GM19463 (cell line): Measurements from ENCODE around the gene KLHL35.

Experiments used
- ATAC-seq: cut with Tn5 transposase; IDR thresholded peaks from one replicate; pipeline ENCODE4 v1.9.1; 2021; ENCODE audit warnings: mild to moderate bottlenecking, moderate library complexity; ENCODE audit not compliant: unreplicated experiment

Gene KLHL35

GRCh38 chr11:75432911-75433321 is at the start of gene KLHL35:
Gene KLHL35 (minus strand): TSS chr11:75433203. CDS start chr11:75430629, 2,574 bp downstream.
- no peak for ATAC-seq

- no peak for ATAC-seq
These were observed 49.1 kb upstream of the KLHL35 start for GRCh38 chr11:75481922-75482606.

GRCh38 chr11:75481223-75481921 is 48.4 kb upstream of the KLHL35 start:
- no peak for ATAC-seq

- ATAC-seq: no peak
These were observed 47.5 kb upstream of the KLHL35 start for GRCh38 chr11:75480185-75481175.

- ATAC-seq: no peak
These were observed 46.7 kb upstream of the KLHL35 start for GRCh38 chr11:75479597-75480145.

GRCh38 chr11:75478783-75479596 is 46.0 kb upstream of the KLHL35 start:
- ATAC-seq: no peak

- ATAC-seq: no peak
These were observed 44.6 kb upstream of the KLHL35 start for GRCh38 chr11:75477614-75477935.

- ATAC-seq: no peak
These were observed 44.0 kb upstream of the KLHL35 start for GRCh38 chr11:75476739-75477613.

GRCh38 chr11:75475767-75476650 is 43.0 kb upstream of the KLHL35 start:
- ATAC-seq: no peak

GRCh38 chr11:75474878-75475766 is 42.1 kb upstream of the KLHL35 start:
- no peak for ATAC-seq

- no peak for ATAC-seq
These were observed 41.2 kb upstream of the KLHL35 start for GRCh38 chr11:75474240-75474639.

GRCh38 chr11:75473684-75474083 is 40.7 kb upstream of the KLHL35 start:
- ATAC-seq: no peak

GRCh38 chr11:75472081-75472732 is 39.2 kb upstream of the KLHL35 start:
- no peak for ATAC-seq

- no peak for ATAC-seq
These were observed 38.4 kb upstream of the KLHL35 start for GRCh38 chr11:75471176-75471973.

GRCh38 chr11:75470476-75471080 is 37.6 kb upstream of the KLHL35 start:
- no peak for ATAC-seq
